Chondrocyte (in vitro differentiated cells): ENCODE results near the gene SLC30A4. TPM values are rescaled to one million over a fixed set of nuclear protein-coding genes. Genes with fewer than 3 reads are reported as not detected.

ENCODE experiments used
- DNase-seq: peaks from one replicate; pipeline ENCODE4 v3.0.0; 2021; ENCODE audit warnings: mixed read lengths, low spot score
- H3K27ac Mint-ChIP-seq: one replicate; pipeline ENCODE4 v1.8.0; 2021; ENCODE audit warnings: mild to moderate bottlenecking, moderate library complexity, mixed read lengths; ENCODE audit not compliant: unreplicated experiment
- H3K27me3 Mint-ChIP-seq: 2 replicates; pipeline ENCODE4 v1.8.0; 2021; ENCODE audit warnings: low read depth, mixed read lengths
- H3K36me3 Mint-ChIP-seq: 2 replicates; pipeline ENCODE4 v1.8.0; 2021; ENCODE audit warnings: low read depth, mixed read lengths
- H3K4me1 Mint-ChIP-seq: 2 replicates; pipeline ENCODE4 v1.8.0; 2021; ENCODE audit warnings: low read depth, mild to moderate bottlenecking, mixed read lengths
- H3K4me3 Mint-ChIP-seq: one replicate; pipeline ENCODE4 v1.8.0; 2021; ENCODE audit warnings: mild to moderate bottlenecking, moderate library complexity, mixed read lengths; ENCODE audit not compliant: unreplicated experiment
- H3K9me3 Mint-ChIP-seq: 2 replicates; pipeline ENCODE4 v1.8.0; 2021; ENCODE audit warnings: low read depth, mixed read lengths
- CTCF ChIP-seq: fragments of 200-600 bp; sonication (generic); IDR thresholded peaks from 2 replicates; pipeline ENCODE4 v1.5.0; 2021; ENCODE audit warnings: antibody characterized with exemption, mild to moderate bottlenecking, moderate library complexity
- total RNA-seq: library from RNA; stranded (reverse); gene quantifications from 3 replicates; pipeline ENCODE4 v1.2.1, GENCODE V29; 2021

Gene SLC30A4
- total RNA-seq, 1 donor from 2014 or later = 17.1 TPM

GRCh38 chr15:45431511-45431910 lies 91.0 kb downstream of the SLC30A4 start:
- no peak for TF ChIP-seq CTCF
- no peak for DNase-seq

DNA sequence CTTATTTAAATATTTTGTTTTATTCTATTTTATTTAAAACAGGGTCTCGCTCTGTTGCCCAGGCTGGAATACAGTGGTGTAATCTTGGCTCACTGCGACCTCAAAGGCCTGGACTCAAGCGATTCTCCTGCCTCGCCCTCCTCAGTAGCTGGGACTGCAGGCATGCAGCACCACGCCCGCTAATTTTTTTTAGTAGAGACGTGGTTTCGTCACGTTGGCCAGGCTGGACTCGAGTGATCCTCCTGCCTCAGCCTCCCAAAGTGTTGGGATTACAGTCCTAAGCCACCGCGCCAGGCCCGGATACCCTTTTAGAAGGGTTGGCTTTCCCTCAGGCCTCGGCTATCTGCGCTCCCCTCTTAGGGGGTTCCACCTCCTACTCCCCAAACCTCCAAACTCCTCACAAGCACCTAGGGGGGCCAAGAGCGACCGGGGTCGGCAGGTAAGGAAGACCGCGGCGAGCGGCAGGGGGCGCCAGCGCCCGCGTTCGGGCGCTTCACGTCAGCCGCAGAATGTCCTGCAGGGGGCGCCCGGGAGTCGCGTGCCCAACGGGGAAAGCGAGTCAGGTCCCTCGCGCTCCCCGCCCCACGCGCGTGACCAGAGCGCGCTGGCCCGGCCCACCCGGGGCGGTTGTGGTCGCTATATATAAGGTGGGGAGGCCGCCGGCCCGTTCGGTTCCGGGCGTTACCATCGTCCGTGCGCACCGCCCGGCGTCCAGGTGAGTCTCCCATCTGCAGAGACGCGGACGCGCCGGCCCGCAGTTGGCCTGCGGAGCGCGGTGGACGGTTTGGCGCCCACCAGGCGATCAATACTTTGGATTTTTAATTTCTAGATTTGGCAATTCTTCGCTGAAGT lies 92.4 kb downstream of the SLC30A4 start:
- H3K4me3 Mint-ChIP-seq = peak overlapping the region; percentile 35
- no peak overlapping the region for H3K27ac Mint-ChIP-seq
- no peak for DNase-seq
- peak; percentile 100 for TF ChIP-seq CTCF
- peaks cover 10% of the 10 kb centered on the region for H3K27me3 Mint-ChIP-seq
- no peaks in the 10 kb centered on the region for H3K36me3 Mint-ChIP-seq
- H3K9me3 Mint-ChIP-seq = no peaks in the 10 kb centered on the region
- peaks cover 8% of the 10 kb centered on the region for H3K4me1 Mint-ChIP-seq

More at GRCh38 chr15:45431511-45431910, 91.0 kb downstream of the SLC30A4 start:
- Mint-ChIP-seq H3K4me1 (peaks cover 5% of the 10 kb centered on the region), H3K9me3 (no peaks in the 10 kb centered on the region), H3K27ac (no peak overlapping the region), H3K27me3 (peaks cover 11% of the 10 kb centered on the region), H3K4me3 (no peak overlapping the region), H3K36me3 (no peaks in the 10 kb centered on the region)

Other genes with a start within 250 kb of the SLC30A4 start
- 0.30 TPM in 1 of 3 replicates, not detected in the others for gene GATM, start 144.2 kb downstream of the SLC30A4 start, total RNA-seq
- 49.2 to 51.4 TPM (median 50.9 TPM) in 3 replicates for gene BLOC1S6, start 64.6 kb upstream of the SLC30A4 start, total RNA-seq
- gene SQOR, start 112.3 kb upstream of the SLC30A4 start, total RNA-seq = 8.9 to 10.9 TPM (median 10.5 TPM) in 3 replicates